Amniotic epithelial cell (primary cell): ENCODE data around the gene OR2J3.
"Not testable (repeated sequence)": the region's sequence is repeated elsewhere in the genome, so short reads cannot be mapped to it uniquely, and the experiment has no call there.

Source experiments
- DNase-seq: peaks from one replicate; pipeline ENCODE4 v3.0.0-alpha.2; 2010; ENCODE audit warnings: low read depth

The OR2J3 gene

GRCh38 chr6:29107758-29108157 lies at the start of gene OR2J3:
Gene OR2J3 (plus strand): TSS chr6:29108058. CDS start chr6:29111891, 3,833 bp downstream.
- no peak for DNase-seq

GRCh38 chr6:29071831-29072723 lies 35.8 kb upstream of the OR2J3 start:
- peak; percentile 9 for DNase-seq

GRCh38 chr6:29079203-29079602 lies 28.7 kb upstream of the OR2J3 start:
- no peak for DNase-seq

GRCh38 chr6:29081312-29081711 lies 26.5 kb upstream of the OR2J3 start:
- no peak for DNase-seq

- no peak for DNase-seq
These were observed 25.4 kb upstream of the OR2J3 start for GRCh38 chr6:29082457-29082856.

GRCh38 chr6:29087213-29087612 lies 20.6 kb upstream of the OR2J3 start, which contains the start of gene OR2B3:
Gene OR2B3 (minus strand): TSS chr6:29087313. CDS start chr6:29087248, 65 bp downstream.
- no peak for DNase-seq

- no peak for DNase-seq
These were observed 14.9 kb upstream of the OR2J3 start for GRCh38 chr6:29092957-29093356.

GRCh38 chr6:29097803-29098202 lies 10.1 kb upstream of the OR2J3 start:
- DNase-seq = no peak

- no peak for DNase-seq
These were observed 8.7 kb upstream of the OR2J3 start, which contains the start of gene OR2J1 for GRCh38 chr6:29099190-29099589. Gene OR2J1 (plus strand): TSS chr6:29099490. CDS start chr6:29100943, 1,453 bp downstream.

- DNase-seq = no peak
These were observed 4.3 kb downstream of the OR2J3 start for GRCh38 chr6:29112135-29112534.

- not testable (repeated sequence) for DNase-seq
These were observed 7.1 kb downstream of the OR2J3 start for GRCh38 chr6:29114964-29115363.

GRCh38 chr6:29129326-29130012 lies 21.6 kb downstream of the OR2J3 start:
- no peak for DNase-seq

- no peak for DNase-seq
These were observed 22.8 kb downstream of the OR2J3 start for GRCh38 chr6:29130644-29131043.

- no peak for DNase-seq
These were observed 23.8 kb downstream of the OR2J3 start for GRCh38 chr6:29131691-29132090.

GRCh38 chr6:29137724-29138123 lies 29.9 kb downstream of the OR2J3 start:
- no peak for DNase-seq

GRCh38 chr6:29141606-29142005 lies 33.7 kb downstream of the OR2J3 start:
- DNase-seq = no peak

- DNase-seq = no peak
These were observed 34.5 kb downstream of the OR2J3 start for GRCh38 chr6:29142309-29142708.

GRCh38 chr6:29146179-29146578 lies 38.3 kb downstream of the OR2J3 start:
- no peak for DNase-seq

- no peak for DNase-seq
These were observed 39.2 kb downstream of the OR2J3 start for GRCh38 chr6:29147074-29147473.

- not testable (repeated sequence) for DNase-seq
These were observed 41.6 kb downstream of the OR2J3 start for GRCh38 chr6:29149444-29149843.

GRCh38 chr6:29153083-29153482 lies 45.2 kb downstream of the OR2J3 start:
- DNase-seq = no peak

- DNase-seq = not testable (repeated sequence)
These were observed 47.3 kb downstream of the OR2J3 start for GRCh38 chr6:29155182-29155581.

GRCh38 chr6:29159922-29160321 lies 52.1 kb downstream of the OR2J3 start:
- not testable (repeated sequence) for DNase-seq
